ENCODE measurements around the gene NOXO1.
A peak's percentile ranks its signal among the peaks of the same experiment; 100 is the strongest.

Gene NOXO1

GRCh38 chr16:1968146-1968953 is 12.9 kb downstream of the NOXO1 start:
- no peak for ATAC-seq (ENCODE audit: insufficient read depth, low read depth)
- H3K27me3 ChIP-seq (ENCODE audit: insufficient read depth, low read length, poor library complexity), result no peaks in the 10 kb centered on the region
- H3K79me2 ChIP-seq (ENCODE audit: insufficient read depth, low read length), result peaks cover 57% of the 10 kb centered on the region
- no peak overlapping the region for H3K4me3 ChIP-seq (ENCODE audit: low read depth in 1 of 2, low read length in 2 of 2)
- peaks cover 17% of the 10 kb centered on the region for H4K20me1 ChIP-seq (ENCODE audit: insufficient read depth, low read length)
- H3K4me2 ChIP-seq (ENCODE audit: insufficient read depth, low read length), result no peak overlapping the region
- no peaks in the 10 kb centered on the region for H3K9me3 ChIP-seq (ENCODE audit: insufficient read depth, low read length, severe bottlenecking)
- H2AFZ ChIP-seq (ENCODE audit: low read depth, low read length), result no peak overlapping the region
- DNase-seq, result no peak
- TF ChIP-seq EZH2 (IDR thresholded peaks at IDR 0.05; ENCODE audit: borderline replicate concordance, low read depth, low read length, severe bottlenecking) (no peak), CTCF (IDR thresholded peaks at IDR 0.05; ENCODE audit: borderline replicate concordance, extremely low read depth, low read length, poor library complexity, severe bottlenecking) (no peak)
- peaks cover 46% of the 10 kb centered on the region for H3K4me1 ChIP-seq (ENCODE audit: insufficient read depth, low read length)
- no peak overlapping the region for H3K9ac ChIP-seq (ENCODE audit: low read depth, low read length)
- peaks cover 8% of the 10 kb centered on the region for H3K36me3 ChIP-seq (ENCODE audit: insufficient read depth, low read length)
- H3K27ac ChIP-seq (ENCODE audit: low read length), result no peak overlapping the region

- Histone ChIP-seq H4K20me1 (ENCODE audit: insufficient read depth, low read length) (peaks cover 23% of the 10 kb centered on the region), H3K36me3 (ENCODE audit: insufficient read depth, low read length) (peaks cover 27% of the 10 kb centered on the region), H2AFZ (ENCODE audit: low read depth, low read length) (no peak within 1 kb of the TSS), H3K4me1 (ENCODE audit: insufficient read depth, low read length) (peaks cover 54% of the 10 kb centered on the region), H3K27me3 (ENCODE audit: insufficient read depth, low read length, poor library complexity) (no peaks in the 10 kb centered on the region), H3K9me3 (ENCODE audit: insufficient read depth, low read length, severe bottlenecking) (no peaks in the 10 kb centered on the region), H3K4me3 (ENCODE audit: low read depth in 1 of 2, low read length in 2 of 2) (peak within 1 kb of the TSS; percentile 47 to 74; a peak in 3 of 4 replicates), H3K27ac (ENCODE audit: low read length) (peak within 1 kb of the TSS; percentile 86), H3K79me2 (ENCODE audit: insufficient read depth, low read length) (peaks cover 54% of the 10 kb centered on the region), H3K4me2 (ENCODE audit: insufficient read depth, low read length) (peak within 1 kb of the TSS; percentile 96), H3K9ac (ENCODE audit: low read depth, low read length) (peak within 1 kb of the TSS; percentile 91)
- no peak for TF ChIP-seq EZH2 (IDR thresholded peaks at IDR 0.05; ENCODE audit: borderline replicate concordance, low read depth, low read length, severe bottlenecking)
- TF ChIP-seq CTCF (IDR thresholded peaks at IDR 0.05; ENCODE audit: borderline replicate concordance, extremely low read depth, low read length, poor library complexity, severe bottlenecking), result no peak
- ATAC-seq (ENCODE audit: insufficient read depth, low read depth), result no peak
- no peak for DNase-seq
Measured at GRCh38 chr16:1966460-1966859, 14.8 kb downstream of the NOXO1 start, which contains the start of gene RNF151. Gene RNF151 (plus strand): TSS chr16:1966856. CDS start chr16:1966882, 26 bp downstream.

GRCh38 chr16:1965396-1966001 is 15.8 kb downstream of the NOXO1 start:
- Histone ChIP-seq H3K79me2 (ENCODE audit: insufficient read depth, low read length) (peaks cover 53% of the 10 kb centered on the region), H3K4me3 (ENCODE audit: low read depth in 1 of 2, low read length in 2 of 2) (peak overlapping the region; percentile 47 to 74; a peak in 3 of 4 replicates), H2AFZ (ENCODE audit: low read depth, low read length) (peak overlapping the region; percentile 83), H3K4me1 (ENCODE audit: insufficient read depth, low read length) (peaks cover 54% of the 10 kb centered on the region), H3K9me3 (ENCODE audit: insufficient read depth, low read length, severe bottlenecking) (no peaks in the 10 kb centered on the region), H3K9ac (ENCODE audit: low read depth, low read length) (peak overlapping the region; percentile 91), H3K27me3 (ENCODE audit: insufficient read depth, low read length, poor library complexity) (no peaks in the 10 kb centered on the region), H3K36me3 (ENCODE audit: insufficient read depth, low read length) (peaks cover 34% of the 10 kb centered on the region), H3K27ac (ENCODE audit: low read length) (peak overlapping the region; percentile 86), H3K4me2 (ENCODE audit: insufficient read depth, low read length) (peak overlapping the region; percentile 96), H4K20me1 (ENCODE audit: insufficient read depth, low read length) (peaks cover 29% of the 10 kb centered on the region)
- ATAC-seq (ENCODE audit: insufficient read depth, low read depth) (no peak), DNase-seq (no peak)
- TF ChIP-seq EZH2 (IDR thresholded peaks at IDR 0.05; ENCODE audit: borderline replicate concordance, low read depth, low read length, severe bottlenecking) (no peak), CTCF (IDR thresholded peaks at IDR 0.05; ENCODE audit: borderline replicate concordance, extremely low read depth, low read length, poor library complexity, severe bottlenecking) (no peak)

Measured in DND-41 (cell line).